GM18873 (cell line): ENCODE data around the gene C9orf50.
"Not testable (repeated sequence)": the region's sequence is repeated elsewhere in the genome, so short reads cannot be mapped to it uniquely, and the experiment has no call there.

Experiments used
- ATAC-seq: cut with Tn5 transposase; IDR thresholded peaks from one replicate; pipeline ENCODE4 v1.9.1; 2021; ENCODE audit warnings: mild to moderate bottlenecking, moderate library complexity, moderate number of reproducible peaks; ENCODE audit not compliant: unreplicated experiment, low FRiP score

The C9orf50 gene

DNA sequence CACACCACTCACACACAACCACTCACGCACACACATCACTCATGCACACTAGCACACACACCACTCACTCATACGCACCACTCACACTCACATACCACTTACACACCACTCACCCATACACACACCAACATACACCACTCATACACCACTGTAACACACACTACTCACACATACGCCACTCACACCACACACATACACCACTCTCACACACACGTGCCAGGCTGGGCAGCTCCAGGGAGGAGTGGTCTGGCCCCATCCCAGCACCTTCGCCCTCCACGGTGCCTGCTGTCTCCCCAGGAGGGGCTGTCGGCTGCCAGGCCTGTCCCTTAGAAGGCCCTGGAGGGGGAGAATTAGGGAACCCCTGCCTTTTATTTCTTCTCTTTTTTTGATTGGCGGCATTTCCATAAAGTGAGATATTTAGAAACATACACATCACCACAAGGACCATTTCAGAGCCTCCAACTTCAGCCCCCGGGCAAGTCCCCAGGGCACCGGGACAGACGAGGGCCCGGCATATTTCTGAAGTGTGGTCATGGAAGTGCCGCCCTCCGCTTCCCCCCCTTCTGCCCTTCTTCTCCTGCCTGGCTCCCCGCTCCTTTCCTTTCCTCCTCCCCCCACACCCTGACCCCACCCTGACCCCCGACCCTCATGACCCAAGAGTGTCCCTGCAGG is 27.3 kb upstream of the C9orf50 start:
- ATAC-seq: no peak

DNA sequence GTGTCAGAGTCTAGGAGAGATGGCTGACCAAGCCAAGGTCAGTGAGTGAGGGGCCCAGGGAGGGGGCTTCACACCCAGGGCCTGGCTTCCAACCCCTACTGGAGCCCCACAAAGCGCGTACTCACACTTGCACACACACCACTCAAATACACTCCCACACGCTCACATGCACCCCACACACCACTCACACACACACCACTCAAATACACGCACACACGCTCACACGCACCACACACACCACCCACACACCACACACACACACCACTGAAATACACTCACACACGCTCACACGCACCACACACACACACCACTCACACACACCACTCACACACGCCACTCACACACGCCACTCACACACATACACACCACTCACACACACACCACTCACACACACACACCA is 26.7 kb upstream of the C9orf50 start:
- ATAC-seq: no peak

DNA sequence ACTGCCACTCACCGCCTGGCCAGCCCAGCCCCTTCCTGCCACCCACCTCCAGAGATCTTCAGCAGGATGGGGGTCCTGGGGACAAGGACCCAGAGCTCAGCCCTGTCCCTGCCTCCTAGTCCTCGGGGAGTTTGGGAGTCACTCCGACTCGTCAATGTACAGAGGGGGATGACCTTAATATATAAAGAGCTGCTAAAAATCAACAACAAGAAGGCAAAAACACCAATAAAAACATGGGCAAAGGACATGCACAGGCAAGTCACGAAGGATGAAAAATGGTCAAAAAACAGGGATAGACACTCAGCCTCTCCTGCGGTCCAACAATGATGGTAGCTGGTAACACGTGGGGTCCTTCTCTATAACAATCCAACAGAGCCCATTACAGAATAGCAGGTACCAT is 25.8 kb upstream of the C9orf50 start:
- no peak for ATAC-seq

GRCh38 chr9:129646252-129646651 is 25.4 kb upstream of the C9orf50 start:
- ATAC-seq: no peak

GRCh38 chr9:129644902-129645301 is 24.0 kb upstream of the C9orf50 start:
- ATAC-seq: no peak

- ATAC-seq: no peak
Observed at GRCh38 chr9:129644365-129644764, 23.5 kb upstream of the C9orf50 start.

DNA sequence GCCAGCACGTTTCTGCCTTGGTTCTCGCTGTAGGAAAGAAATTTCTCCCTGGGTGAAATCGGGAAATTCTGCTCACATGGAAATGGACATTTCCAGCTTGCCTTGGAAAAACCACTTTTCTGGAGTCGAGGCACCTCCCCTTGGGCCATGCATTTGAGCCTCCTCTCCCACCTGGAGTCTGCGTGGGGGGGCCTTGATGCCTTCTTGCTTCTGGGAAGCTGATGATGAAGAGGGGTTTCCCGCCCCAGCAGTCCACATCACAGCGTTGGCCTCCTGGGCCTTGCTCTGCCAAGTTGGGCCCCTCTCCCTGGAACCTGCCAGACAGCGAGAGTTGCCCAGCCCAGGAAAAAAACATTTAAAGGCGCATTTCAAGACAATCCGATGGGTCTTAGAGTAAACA is 22.8 kb upstream of the C9orf50 start:
- no peak for ATAC-seq

GRCh38 chr9:129641750-129642585 is 21.1 kb upstream of the C9orf50 start, which contains the start of gene ASB6:
ASB6 (minus strand) TSS chr9:129642151; CDS start chr9:129641999, 152 bp downstream.
- ATAC-seq: peak; percentile 77

- no peak for ATAC-seq
Observed at GRCh38 chr9:129640871-129641749, 20.2 kb upstream of the C9orf50 start.

DNA sequence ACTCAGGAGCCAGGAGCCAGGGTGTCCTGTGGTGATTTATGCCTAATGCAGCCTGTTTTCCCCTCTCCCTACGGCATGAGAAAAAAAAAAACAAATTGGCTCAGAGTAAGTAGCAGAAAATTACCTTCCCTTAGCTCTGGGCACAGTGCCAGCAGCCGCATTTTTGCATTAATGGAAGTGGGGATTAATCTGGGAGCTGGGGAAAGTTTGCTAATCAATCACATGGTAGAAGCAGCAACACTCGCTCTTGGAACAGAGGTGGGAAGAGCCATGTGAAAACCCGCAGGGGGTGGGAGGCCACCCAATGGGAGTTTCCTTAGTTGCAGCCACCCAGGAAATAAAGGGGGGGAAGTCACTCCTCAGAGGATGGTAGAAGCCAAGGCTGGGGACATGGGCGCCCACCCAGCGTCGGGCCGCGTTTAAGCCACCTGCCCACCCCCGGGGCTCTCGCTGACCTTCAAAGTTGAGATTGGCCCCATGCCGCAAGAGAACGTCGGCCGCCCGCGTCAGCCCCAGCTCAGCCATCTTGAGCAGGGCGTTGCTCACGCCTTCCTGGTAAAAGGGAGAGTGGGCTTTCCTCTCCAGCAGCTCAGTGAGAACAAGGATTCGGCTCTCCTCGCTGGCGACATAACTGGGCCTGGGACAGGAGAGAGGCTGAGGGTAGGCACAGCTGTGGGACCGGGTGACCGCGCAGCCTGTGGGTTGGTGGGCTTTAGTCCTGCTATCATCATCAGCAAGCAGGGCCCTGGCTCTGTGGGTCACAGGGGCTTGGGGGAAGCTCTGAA is 19.4 kb upstream of the C9orf50 start:
- no peak for ATAC-seq

GRCh38 chr9:129639756-129640085 is 18.8 kb upstream of the C9orf50 start:
- ATAC-seq: no peak

DNA sequence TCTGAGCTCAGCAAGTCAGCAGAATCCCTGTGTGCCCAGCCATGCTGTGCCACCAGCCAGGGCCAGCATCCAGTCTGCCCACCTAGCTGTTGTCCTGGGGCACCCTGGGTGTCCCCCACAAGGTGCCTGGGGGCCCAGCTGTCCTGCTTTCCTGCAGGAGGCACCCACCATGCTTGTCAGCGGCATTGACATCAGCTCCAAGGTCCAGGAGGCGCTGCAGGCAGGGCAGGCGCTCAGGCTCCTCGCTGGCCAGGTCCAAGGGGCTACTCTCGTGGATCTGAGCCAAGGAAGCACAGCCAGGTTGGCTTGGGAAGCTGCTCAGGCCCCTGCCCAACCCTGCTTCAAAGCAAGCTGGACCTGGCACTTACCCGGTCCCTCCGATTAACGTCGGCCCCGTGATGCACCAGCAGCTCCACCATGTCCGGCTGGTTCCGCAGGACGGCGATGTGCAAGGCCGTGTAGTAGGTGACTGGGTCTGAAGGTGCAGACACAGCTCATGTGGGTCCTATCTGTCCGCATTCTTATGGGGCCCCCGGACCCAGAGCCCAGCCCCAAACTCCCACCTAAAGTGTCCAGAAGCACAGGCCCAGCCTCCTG is 18.2 kb upstream of the C9orf50 start:
- ATAC-seq: no peak

DNA sequence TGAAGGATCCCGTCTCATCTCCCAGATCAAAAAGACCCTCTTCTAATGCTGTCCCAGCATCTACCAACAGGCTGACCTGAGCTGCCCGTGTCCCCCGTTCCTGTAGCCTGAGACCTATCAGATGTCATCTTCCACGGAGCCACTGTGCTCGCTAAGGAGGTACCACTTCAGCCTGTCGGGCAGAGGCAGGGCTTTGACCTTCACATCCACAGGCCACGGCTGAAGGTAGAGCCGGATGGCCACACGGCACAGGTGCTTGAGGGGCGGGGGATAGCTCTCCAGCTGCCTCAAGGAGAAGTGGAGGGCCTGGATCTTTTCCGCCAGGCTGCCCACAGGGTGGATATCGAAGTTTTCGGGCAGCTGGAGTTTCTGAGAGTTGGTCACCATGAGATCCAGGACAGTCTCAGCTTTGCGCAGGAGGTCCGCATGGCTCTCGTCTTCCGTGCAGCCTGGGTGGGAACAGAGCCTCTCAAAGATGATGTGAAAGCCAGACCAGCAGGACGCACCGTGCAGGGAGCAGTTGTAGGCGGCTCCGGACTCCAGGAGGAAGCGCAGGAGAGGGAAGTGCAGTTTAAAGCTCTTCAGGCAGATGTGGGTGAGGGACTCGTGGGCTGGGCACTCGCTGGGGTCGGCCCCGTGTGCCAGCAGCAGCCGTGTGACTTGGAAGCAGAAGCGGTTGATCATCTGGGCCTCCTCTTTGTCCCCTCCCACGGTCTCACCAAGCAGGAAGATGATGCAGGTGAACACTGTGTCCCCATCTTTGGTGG is 17.0 kb upstream of the C9orf50 start:
- no peak for ATAC-seq

DNA sequence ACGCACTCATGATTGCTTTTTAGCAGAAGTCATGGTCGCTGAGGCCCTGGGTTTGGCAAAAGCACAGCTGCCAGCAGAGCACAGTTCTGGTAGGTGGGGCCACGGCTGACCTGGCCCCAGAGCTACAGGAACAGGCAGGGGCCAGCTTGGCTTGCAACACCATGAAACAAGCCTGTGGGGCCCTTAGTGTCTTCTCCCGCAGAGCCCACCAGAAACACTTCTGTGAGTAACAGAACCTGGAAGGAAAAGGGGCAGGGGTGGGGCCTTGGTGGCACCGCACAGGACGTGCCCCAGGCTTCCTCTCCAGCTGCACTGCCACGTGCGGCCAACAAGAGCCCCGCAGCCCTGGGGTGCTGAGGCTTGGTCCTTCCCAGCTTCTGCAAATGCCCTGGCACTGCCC is 16.2 kb upstream of the C9orf50 start:
- no peak for ATAC-seq

GRCh38 chr9:129636343-129636742 is 15.4 kb upstream of the C9orf50 start:
- ATAC-seq: not testable (repeated sequence)

GRCh38 chr9:129635099-129636065 is 14.5 kb upstream of the C9orf50 start:
- no peak for ATAC-seq

- ATAC-seq: no peak
Observed at GRCh38 chr9:129633848-129634247, 12.9 kb upstream of the C9orf50 start.

GRCh38 chr9:129633207-129633606 is 12.3 kb upstream of the C9orf50 start:
- ATAC-seq: no peak
